Small intestine (tissue), 7 donors: ENCODE results near the gene MCUB. TPM values are rescaled to one million over a fixed set of nuclear protein-coding genes. Genes with fewer than 3 reads are reported as not detected.

ENCODE experiments used
- DNase-seq, 2 donors: peaks; one replicate each; pipeline versions ENCODE4 v3.0.0 to v3.0.0-alpha.2; 2013
- FAIRE-seq: peaks from 2 replicates; lab custom pipeline; 2012; peaks lifted over from hg19 to GRCh38; lab: Jason Lieb, UNC
- H3K27ac ChIP-seq, 3 donors: one replicate each; pipeline ENCODE4 v1.5.1; 2013; ENCODE audit warnings: low read length in 2 of 3, mild to moderate bottlenecking in 2 of 3, control low read depth in 1 of 3, inconsistent platforms in 1 of 3, low read depth in 1 of 3, moderate library complexity in 1 of 3
- H3K27me3 ChIP-seq, 3 donors: one replicate each; pipeline ENCODE4 v1.6.1; 2013; ENCODE audit warnings: low read length in 3 of 3, inconsistent platforms in 1 of 3; ENCODE audit not compliant: control insufficient read depth in 3 of 3, insufficient read depth in 3 of 3
- H3K36me3 ChIP-seq, 3 donors: one replicate each; pipeline ENCODE4 v1.6.1; 2013; ENCODE audit warnings: low read length in 3 of 3, inconsistent platforms in 1 of 3, low read depth in 1 of 3, mild to moderate bottlenecking in 1 of 3, moderate library complexity in 1 of 3; ENCODE audit not compliant: control insufficient read depth in 3 of 3, insufficient read depth in 2 of 3
- H3K4me1 ChIP-seq, 3 donors: one replicate each; pipeline ENCODE4 v1.6.1; 2013; ENCODE audit warnings: low read length in 2 of 3, inconsistent platforms in 1 of 3, low read depth in 1 of 3, mild to moderate bottlenecking in 1 of 3, moderate library complexity in 1 of 3; ENCODE audit not compliant: control insufficient read depth in 3 of 3, insufficient read depth in 2 of 3
- H3K4me3 ChIP-seq, 3 donors: one replicate each; pipeline ENCODE4 v1.5.1; 2013; ENCODE audit warnings: low read length in 3 of 3, control low read depth in 1 of 3, inconsistent platforms in 1 of 3, low read depth in 1 of 3, mild to moderate bottlenecking in 1 of 3, moderate library complexity in 1 of 3
- H3K9me3 ChIP-seq, 2 donors: one replicate each; pipeline ENCODE4 v1.6.1; 2013; ENCODE audit warnings: low read depth in 1 of 2, low read length in 1 of 2; ENCODE audit not compliant: control insufficient read depth in 2 of 2, insufficient read depth in 1 of 2
- WGBS, 3 donors: extraction: QIAGEN DNeasy Blood & Tissue Kit; methylation state at CpG; one replicate each; pipeline ENCODE4 v1.1.7; 2013; 5-methylcytosine and 5-hydroxymethylcytosine counted together
- polyA plus RNA-seq, 4 donors: library from polyadenylated mRNA; stranded (reverse) in 3 of 4; unstranded in 1 of 4; fragments of 200-250 nt in 3 of 4; fragments of 120-200 nt in 1 of 4; gene quantifications; one replicate each; pipeline versions ENCODE4 v1.2.1 to v1.2.3, GENCODE V29; 2013
- donor health status: healthy with polysubstance abuse.
- donor health status: control.
- donor health status: control.
- donor health status: Bipolar disorder and iron deficiency.
- donor health status: healthy.

The MCUB gene
- polyA plus RNA-seq, 4 donors, result 2.2 to 12.8 (median 3.8) TPM

DNA sequence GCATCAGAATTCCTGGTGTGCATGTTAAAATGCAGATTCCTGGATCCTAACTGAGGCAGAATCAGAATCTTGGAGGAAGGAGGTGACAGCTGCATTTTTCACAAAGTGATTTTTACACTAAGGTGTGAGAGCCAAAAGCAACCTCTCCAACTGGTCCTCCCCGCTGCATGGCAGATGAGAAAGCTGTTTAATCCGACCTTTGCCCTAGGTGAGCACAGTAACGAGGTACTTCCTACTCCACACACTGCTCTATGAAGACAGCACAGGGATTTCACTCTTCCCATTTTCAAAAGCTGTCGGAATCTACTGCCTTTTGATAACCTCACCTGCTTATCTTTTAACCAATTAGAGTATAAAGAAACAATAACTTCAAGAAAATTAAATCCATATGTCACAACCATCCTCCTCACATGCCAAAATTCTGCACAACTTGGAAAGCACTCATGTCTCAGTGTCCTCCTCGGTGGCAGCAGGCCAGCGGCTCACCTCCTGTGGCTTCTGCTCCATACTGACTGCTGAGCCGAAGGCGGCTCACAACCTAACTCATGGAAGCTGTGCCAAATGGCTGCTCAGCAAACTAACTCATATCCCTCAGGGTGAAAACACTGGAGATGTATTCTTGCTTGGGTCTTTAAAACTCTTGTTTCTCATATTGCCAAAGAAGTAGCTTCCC is 139.6 kb downstream of the MCUB start:
- FAIRE-seq (no peak), DNase-seq (peak; percentile 76 to 87)
- Histone ChIP-seq H3K27ac (peak overlapping the region; percentile 26 to 71 (median 47)), H3K27me3 (no peaks in the 10 kb centered on the region), H3K36me3 (peaks cover 2 to 26% (median 8%) of the 10 kb centered on the region in 3 donors), H3K9me3 (no peaks in the 10 kb centered on the region), H3K4me3 (no peak overlapping the region), H3K4me1 (peaks cover 11 to 37% (median 18%) of the 10 kb centered on the region in 3 donors)
- 17 to 63% (median 40%) methylated on average over 8 of the region's 8 CpGs for WGBS, 3 donors

DNA sequence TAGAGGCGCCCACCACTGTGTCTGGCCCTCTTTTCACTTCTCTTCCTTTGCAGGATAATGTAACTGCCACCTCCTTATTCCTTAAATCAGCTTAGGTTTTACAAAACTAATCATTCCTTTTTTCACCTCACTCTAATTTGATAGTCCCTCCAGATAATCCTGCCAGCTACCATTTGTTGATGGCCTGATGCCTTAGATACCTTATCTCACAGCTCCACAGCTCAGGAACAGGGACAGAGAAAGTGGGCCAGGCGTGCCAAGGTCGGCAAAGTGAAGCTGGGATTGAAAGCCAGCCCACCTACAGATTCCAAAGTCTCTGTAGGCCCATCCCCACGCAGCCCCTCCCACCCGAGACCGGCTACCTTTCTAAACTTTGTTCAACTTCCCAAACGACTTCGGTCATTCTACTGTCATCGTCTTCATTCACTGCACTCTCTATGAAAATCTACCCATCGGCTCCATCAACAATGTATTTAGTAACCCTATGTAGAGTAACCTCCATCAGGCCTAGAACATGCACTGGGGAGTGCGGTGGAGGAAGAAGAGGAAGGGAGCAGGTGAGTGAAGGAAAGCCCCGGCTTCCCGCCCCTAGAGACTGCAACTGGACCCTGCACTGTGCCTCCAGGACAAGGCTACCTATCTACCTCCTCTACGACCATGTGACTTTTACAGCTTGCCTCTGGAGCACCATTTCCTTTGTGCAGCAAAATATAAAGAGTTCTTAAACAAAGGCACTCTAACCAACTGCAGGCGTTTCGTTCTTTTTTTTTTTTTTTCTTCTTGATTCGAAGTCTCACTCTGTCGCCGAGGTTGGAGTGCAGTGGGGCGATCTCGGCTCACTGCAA is 141.7 kb downstream of the MCUB start:
- DNase-seq (peak; percentile 82 to 85), FAIRE-seq (no peak)
- peaks cover 11 to 40% (median 18%) of the 10 kb centered on the region in 3 donors for H3K4me1 ChIP-seq
- H3K36me3 ChIP-seq, result peaks cover 2 to 18% (median 6%) of the 10 kb centered on the region in 3 donors
- H3K4me3 ChIP-seq, result peak overlapping the region; percentile 79 to 86 (median 81)
- WGBS, 3 donors, result 13 to 37% (median 21%) methylated on average over 21 of the region's 21 CpGs
- no peaks in the 10 kb centered on the region for H3K27me3 ChIP-seq
- H3K9me3 ChIP-seq, result no peaks in the 10 kb centered on the region
- H3K27ac ChIP-seq, result peak overlapping the region; percentile 93 to 98 (median 93)

DNA sequence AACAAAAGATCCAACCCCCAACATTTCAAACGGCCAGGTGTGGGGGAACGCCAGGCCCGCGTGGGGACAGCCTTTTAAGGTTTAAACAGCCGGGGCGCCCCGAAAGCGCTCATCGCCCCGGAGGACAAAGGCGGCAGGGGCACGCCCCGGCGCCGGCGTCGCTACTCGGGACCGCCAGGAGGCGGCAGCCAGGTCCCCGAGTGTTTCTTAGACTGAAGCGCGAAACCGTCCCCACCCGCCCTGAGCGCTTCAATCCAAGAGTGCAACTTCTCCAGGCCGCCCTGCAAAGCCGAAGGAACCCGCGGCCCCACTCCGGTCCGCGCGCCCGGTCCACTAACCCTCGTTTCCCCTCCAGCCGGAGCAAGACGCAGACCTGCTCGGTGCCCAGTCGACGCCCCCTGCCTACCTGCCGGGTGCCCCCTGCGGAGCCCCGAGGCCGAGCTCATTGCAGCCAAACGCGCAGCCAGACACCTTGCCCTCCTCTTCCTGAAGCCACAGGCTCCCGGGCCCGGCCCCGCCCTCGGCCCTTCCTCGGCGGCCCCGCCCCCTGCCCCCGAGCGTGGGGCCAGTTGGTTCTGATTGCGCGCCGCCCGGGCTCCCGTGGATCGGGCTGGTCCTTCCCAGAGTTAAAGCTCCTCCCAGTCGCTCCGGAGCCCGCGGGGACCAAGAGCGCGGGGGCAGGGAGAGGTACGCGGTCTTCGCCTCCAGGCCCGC is 143.1 kb downstream of the MCUB start, which contains the start of gene CASP6:
CASP6 (minus strand) TSS at position 496 of the 714 bp plus-strand sequence; CDS start at position 446, 50 bp downstream.
- Histone ChIP-seq H3K4me3 (peak within 1 kb of the TSS; percentile 79 to 86 (median 81)), H3K9me3 (no peaks in the 10 kb centered on the region), H3K27me3 (no peaks in the 10 kb centered on the region), H3K4me1 (peaks cover 9 to 38% (median 11%) of the 10 kb centered on the region in 3 donors), H3K27ac (peak within 1 kb of the TSS; percentile 93 to 98 (median 93)), H3K36me3 (peaks cover 2 to 10% (median 3%) of the 10 kb centered on the region in 3 donors)
- peak; percentile 92 to 94 for DNase-seq
- 0% methylated on average over 62 to 72 of the region's 72 CpGs for WGBS, 3 donors
- no peak for FAIRE-seq

DNA sequence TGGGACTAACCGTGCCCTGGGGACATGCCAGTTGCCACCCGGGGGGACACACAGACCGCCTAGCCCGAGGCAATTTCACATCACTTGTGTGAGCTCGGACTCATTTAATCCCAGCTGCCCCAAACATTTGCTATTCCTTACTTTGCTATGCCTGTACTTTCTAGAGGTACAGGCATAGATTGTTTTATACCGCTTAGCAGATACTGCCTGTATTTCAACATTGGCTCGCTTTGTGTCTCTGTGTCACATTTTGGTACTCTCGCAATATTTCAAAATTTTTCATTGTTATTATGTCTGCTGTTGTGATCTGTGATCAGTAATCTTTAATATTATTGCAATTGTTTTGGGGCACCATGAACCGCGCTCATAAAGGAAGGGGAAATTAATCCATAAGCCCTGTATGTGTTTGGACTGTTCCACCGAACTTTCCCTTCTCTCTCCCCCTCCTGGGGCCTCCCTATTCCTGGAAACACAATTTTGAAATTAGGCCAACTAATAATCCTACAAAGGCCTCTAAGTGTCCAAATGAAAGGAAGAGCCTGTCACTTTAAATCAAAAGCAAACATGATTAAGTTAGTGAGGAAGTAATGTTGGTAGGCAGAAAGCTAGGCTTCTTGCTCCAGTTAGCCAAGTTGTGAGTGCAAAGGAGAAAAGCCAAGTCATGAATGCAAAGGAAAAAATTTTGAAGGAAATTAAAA is 143.8 kb downstream of the MCUB start:
- Histone ChIP-seq H3K4me3 (peak overlapping the region; percentile 79 to 86 (median 81)), H3K4me1 (peaks cover 9 to 32% (median 9%) of the 10 kb centered on the region in 3 donors), H3K9me3 (no peaks in the 10 kb centered on the region), H3K27me3 (no peaks in the 10 kb centered on the region), H3K27ac (peak overlapping the region; percentile 66 to 98 (median 93)), H3K36me3 (peaks cover 2 to 10% (median 5%) of the 10 kb centered on the region in 3 donors)
- FAIRE-seq (no peak), DNase-seq (peak; percentile 48 to 58)
- 5 to 12% (median 12%) methylated on average over 10 to 11 of the region's 11 CpGs for WGBS, 3 donors

DNA sequence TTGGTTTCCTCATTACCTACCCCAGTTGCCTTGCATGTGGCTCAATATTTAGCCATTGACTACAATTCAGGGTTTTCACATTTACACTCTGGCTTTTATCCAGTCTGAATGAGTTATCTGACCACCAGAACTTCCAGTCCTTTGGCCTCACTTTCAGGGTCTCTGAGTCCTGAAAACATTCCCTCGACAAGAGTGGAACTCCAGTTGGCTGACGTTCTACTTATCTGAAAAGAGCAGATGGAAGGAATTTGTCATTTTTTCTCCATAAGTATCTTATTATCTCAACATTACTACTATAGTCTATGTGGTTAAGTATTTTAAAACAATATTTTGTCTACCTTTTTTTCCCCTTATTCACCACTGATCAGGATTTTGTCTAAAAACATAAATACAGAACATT is 148.4 kb downstream of the MCUB start:
- Histone ChIP-seq H3K4me3 (no peak overlapping the region), H3K4me1 (peaks cover 0 to 10% (median 2%) of the 10 kb centered on the region in 3 donors), H3K27me3 (no peaks in the 10 kb centered on the region), H3K27ac (no peak overlapping the region), H3K9me3 (no peaks in the 10 kb centered on the region), H3K36me3 (peaks cover 0 to 11% (median 5%) of the 10 kb centered on the region in 3 donors)
- WGBS, 3 donors, result 79 to 87% (median 81%) methylated on average over 2 of the region's 2 CpGs
- FAIRE-seq, result no peak
- DNase-seq, result no peak

DNA sequence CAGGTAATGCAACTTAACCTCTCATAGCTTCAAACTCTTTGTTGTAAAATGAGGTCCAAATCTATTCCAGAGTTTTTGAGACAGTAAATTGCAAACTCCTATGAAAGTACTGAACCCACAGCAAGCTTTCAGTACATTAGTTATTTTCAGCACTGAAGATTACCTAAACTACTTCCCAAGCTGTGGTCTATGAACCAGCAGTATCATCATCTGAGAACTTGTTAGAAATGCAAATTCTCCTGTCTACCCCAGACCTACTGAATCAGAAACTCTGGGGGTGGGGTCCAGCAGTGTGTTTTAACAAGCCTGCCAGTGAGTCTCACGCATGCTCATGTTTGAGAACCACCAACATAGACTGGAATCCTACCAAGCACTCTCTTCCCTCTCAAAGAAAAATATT is 148.9 kb downstream of the MCUB start:
- no peaks in the 10 kb centered on the region for H3K9me3 ChIP-seq
- no peak overlapping the region for H3K4me3 ChIP-seq
- peaks cover 0 to 11% (median 5%) of the 10 kb centered on the region in 3 donors for H3K36me3 ChIP-seq
- 84 to 100% (median 93%) methylated on average over 1 of the region's 1 CpG for WGBS, 3 donors
- FAIRE-seq (no peak), DNase-seq (no peak)
- H3K27me3 ChIP-seq, result no peaks in the 10 kb centered on the region
- H3K4me1 ChIP-seq, result peaks cover 0 to 10% (median 2%) of the 10 kb centered on the region in 3 donors
- no peak overlapping the region for H3K27ac ChIP-seq

DNA sequence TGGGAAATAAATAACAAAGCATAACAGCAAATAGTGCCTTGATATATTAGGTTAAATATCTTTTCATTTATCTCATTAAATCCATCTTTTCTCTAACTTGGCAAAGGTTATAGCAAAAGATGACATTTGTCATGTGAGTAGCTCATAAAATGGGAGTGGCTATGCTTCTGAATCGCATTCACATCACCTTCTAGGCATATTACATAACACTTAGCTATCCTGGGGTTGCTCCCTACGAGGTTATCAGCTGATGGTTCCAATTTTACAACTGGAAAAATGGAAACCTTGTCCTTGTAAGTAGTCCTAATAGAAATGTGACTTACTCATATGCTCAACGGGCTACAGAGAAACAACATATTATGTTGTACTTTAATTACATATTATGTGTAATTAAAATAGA is 153.5 kb downstream of the MCUB start:
- peak in 1 of 2 donors; percentile 44 for DNase-seq
- WGBS, 3 donors, result 58 to 80% (median 78%) methylated on average over 3 of the region's 3 CpGs

More for the DNA sequence above, 153.5 kb downstream of the MCUB start:
- Histone ChIP-seq H3K4me1 (no peaks in the 10 kb centered on the region), H3K9me3 (no peaks in the 10 kb centered on the region), H3K36me3 (peaks cover 0 to 14% (median 10%) of the 10 kb centered on the region in 3 donors), H3K27me3 (no peaks in the 10 kb centered on the region), H3K27ac (no peak overlapping the region), H3K4me3 (no peak overlapping the region)
- FAIRE-seq, result no peak
